GM23248 (cell line): ENCODE measurements around the gene NCF4. TPM values are rescaled to one million over a fixed set of nuclear protein-coding genes. Genes with fewer than 3 reads are reported as not detected.

Experiments
- DNase-seq: peaks from one replicate; pipeline ENCODE4 v3.0.0-alpha.2; 2015
- H2AFZ ChIP-seq: fragments of 200-600 bp; sonication (generic); 2 replicates; pipeline ENCODE4 v1.6.1; 2016; ENCODE audit warnings: antibody characterized with exemption
- H3F3A ChIP-seq: fragments of 200-600 bp; sonication (generic); 2 replicates; pipeline ENCODE4 v1.6.1; 2016; ENCODE audit warnings: mild to moderate bottlenecking, antibody characterized with exemption, mixed run types; ENCODE audit not compliant: insufficient read depth
- H3K27ac ChIP-seq: fragments of 200-600 bp; sonication (generic); 2 replicates; pipeline ENCODE4 v1.5.1; 2016; ENCODE audit warnings: mild to moderate bottlenecking
- H3K27me3 ChIP-seq: fragments of 200-600 bp; sonication (generic); replicated peaks from 2 replicates; pipeline ENCODE4 v1.6.1; 2016; ENCODE audit warnings: mild to moderate bottlenecking; ENCODE audit not compliant: insufficient read depth
- H3K36me3 ChIP-seq: fragments of 200-600 bp; sonication (generic); 2 replicates; pipeline ENCODE4 v1.6.1; 2016; ENCODE audit warnings: low read depth, mild to moderate bottlenecking
- H3K4me1 ChIP-seq: fragments of 200-600 bp; sonication (generic); 2 replicates; pipeline ENCODE4 v1.6.1; 2016; ENCODE audit warnings: mild to moderate bottlenecking; ENCODE audit not compliant: insufficient read depth
- H3K4me2 ChIP-seq: fragments of 200-600 bp; sonication (generic); one replicate; pipeline ENCODE4 v1.6.1; 2016; ENCODE audit warnings: mild to moderate bottlenecking; ENCODE audit not compliant: unreplicated experiment
- H3K4me3 ChIP-seq: fragments of 200-600 bp; sonication (generic); 2 replicates; pipeline ENCODE4 v1.5.1; 2016; ENCODE audit warnings: mild to moderate bottlenecking
- H3K79me2 ChIP-seq: fragments of 200-600 bp; sonication (generic); 2 replicates; pipeline ENCODE4 v1.6.1; 2016; ENCODE audit warnings: mild to moderate bottlenecking; ENCODE audit not compliant: insufficient read depth
- H3K9ac ChIP-seq: fragments of 200-600 bp; sonication (generic); 2 replicates; pipeline ENCODE4 v1.6.1; 2016; ENCODE audit warnings: mild to moderate bottlenecking
- H3K9me2 ChIP-seq: fragments of 200-600 bp; sonication (generic); 2 replicates; pipeline ENCODE4 v1.6.1; 2016; ENCODE audit warnings: mixed run types, mild to moderate bottlenecking, moderate library complexity; ENCODE audit not compliant: insufficient read depth
- H3K9me3 ChIP-seq: fragments of 200-600 bp; sonication (generic); one replicate; pipeline ENCODE4 v1.6.1; 2017; ENCODE audit warnings: low read depth
- H4K20me1 ChIP-seq: fragments of 200-600 bp; sonication (generic); 2 replicates; pipeline ENCODE4 v1.6.0; 2016; ENCODE audit not compliant: insufficient read depth
- EZH2 ChIP-seq: fragments of 200-600 bp; sonication (generic); IDR thresholded peaks from 2 replicates; pipeline ENCODE4 v1.6.1; 2018; ENCODE audit warnings: antibody characterized with exemption, mild to moderate bottlenecking; ENCODE audit not compliant: insufficient read depth, poor library complexity, severe bottlenecking
- EZH2phosphoT487 ChIP-seq: fragments of 200-600 bp; sonication (generic); IDR thresholded peaks from 2 replicates; pipeline ENCODE4 v1.6.1; 2018; ENCODE audit warnings: antibody characterized with exemption, moderate library complexity, mild to moderate bottlenecking, low read depth; ENCODE audit not compliant: insufficient read depth
- WGBS, 2 experiments: methylation state at CpG; one replicate each; pipeline ENCODE4 v1.1.6; 2015 to 2017; ENCODE audit warnings: low lambda C conversion rate in 2 of 2, low coverage in 1 of 2; ENCODE audit errors: missing lambda C conversion rate in 2 of 2; 5-methylcytosine and 5-hydroxymethylcytosine counted together
- in situ Hi-C: fragments of 300-500 bp; cut with MboI; formaldehyde crosslinking; loops from 2 replicates; pipeline ENCODE4 v1.15.0; 2020
- polyA plus RNA-seq: library from polyadenylated mRNA; unstranded; fragments of >200 nt; fragmentation: Nextera tagmentation; extraction: Ambion mirVana; gene quantifications from 2 replicates; pipeline ENCODE4 v1.2.1, GENCODE V29; 2016
- total RNA-seq: library from RNA; depleted of rRNA; stranded (reverse); fragments of >200 nt; shearing (Covaris generic); gene quantifications from 2 replicates; pipeline ENCODE4 v1.2.3, GENCODE V29; 2014

NCF4 gene
- total and polyA plus RNA-seq, 2 experiments from 2014 or later: not detected

- H2AFZ ChIP-seq: no peak overlapping the region
- WGBS, 2 experiments: 32 to 36% methylated on average over 3 to 10 of the region's 10 CpGs
- DNase-seq: peak; percentile 5
- no peaks in the 10 kb centered on the region for H3K79me2 ChIP-seq
- in situ Hi-C loops: no loop called here
- H3K9ac ChIP-seq: no peak overlapping the region
- no peaks in the 10 kb centered on the region for H3K9me3 ChIP-seq
- no peak overlapping the region for H3K4me2 ChIP-seq
- no peak overlapping the region for H3K4me3 ChIP-seq
- no peaks in the 10 kb centered on the region for H3K4me1 ChIP-seq
- H3K27ac ChIP-seq: no peak overlapping the region
- H3K27me3 ChIP-seq: peaks cover 11% of the 10 kb centered on the region; the same call in 1 of the 2 replicates
- no peaks in the 10 kb centered on the region for H4K20me1 ChIP-seq
- no peak for TF ChIP-seq EZH2phosphoT487
- TF ChIP-seq EZH2: no peak
- no peaks in the 10 kb centered on the region for H3K36me3 ChIP-seq
- H3F3A ChIP-seq: no peaks in the 10 kb centered on the region
- no peaks in the 10 kb centered on the region for H3K9me2 ChIP-seq
Observed at GRCh38 chr22:36922105-36922608, 61.4 kb downstream of the NCF4 start.

- H3K9me2 ChIP-seq: no peaks in the 10 kb centered on the region
- no peaks in the 10 kb centered on the region for H3K36me3 ChIP-seq
- H4K20me1 ChIP-seq: no peaks in the 10 kb centered on the region
- H3K27me3 ChIP-seq: peaks cover 10% of the 10 kb centered on the region
- no peak overlapping the region for H2AFZ ChIP-seq
- no peak overlapping the region for H3K27ac ChIP-seq
- H3K4me3 ChIP-seq: no peak overlapping the region
- no peaks in the 10 kb centered on the region for H3F3A ChIP-seq
- no peaks in the 10 kb centered on the region for H3K4me1 ChIP-seq
- in situ Hi-C loops: no loop called here
- WGBS, 2 experiments: 43 to 44% methylated on average over 7 of the region's 7 CpGs
- no peak for TF ChIP-seq EZH2
- no peak for TF ChIP-seq EZH2phosphoT487
- no peak for DNase-seq
- no peaks in the 10 kb centered on the region for H3K9me3 ChIP-seq
- no peaks in the 10 kb centered on the region for H3K79me2 ChIP-seq
- no peak overlapping the region for H3K4me2 ChIP-seq
- no peak overlapping the region for H3K9ac ChIP-seq
Observed at GRCh38 chr22:36922711-36923110, 61.9 kb downstream of the NCF4 start.

- no peak overlapping the region for H3K27ac ChIP-seq
- in situ Hi-C loops: no loop called here
- 73 to 75% methylated on average over 21 of the region's 21 CpGs for WGBS, 2 experiments
- no peaks in the 10 kb centered on the region for H4K20me1 ChIP-seq
- H3K9me3 ChIP-seq: no peaks in the 10 kb centered on the region
- no peak overlapping the region for H2AFZ ChIP-seq
- H3K4me1 ChIP-seq: no peaks in the 10 kb centered on the region
- no peaks in the 10 kb centered on the region for H3K36me3 ChIP-seq
- H3K9ac ChIP-seq: no peak overlapping the region
- H3K27me3 ChIP-seq: peaks cover 15% of the 10 kb centered on the region
- H3K9me2 ChIP-seq: no peaks in the 10 kb centered on the region
- no peak overlapping the region for H3K4me3 ChIP-seq
- H3K4me2 ChIP-seq: no peak overlapping the region
- no peak for TF ChIP-seq EZH2
- TF ChIP-seq EZH2phosphoT487: no peak
- no peaks in the 10 kb centered on the region for H3F3A ChIP-seq
- DNase-seq: no peak
- no peaks in the 10 kb centered on the region for H3K79me2 ChIP-seq
Observed at GRCh38 chr22:36923131-36923788, 62.5 kb downstream of the NCF4 start.

- Histone ChIP-seq H4K20me1 (no peaks in the 10 kb centered on the region), H3F3A (no peaks in the 10 kb centered on the region), H3K9me2 (no peaks in the 10 kb centered on the region), H3K9me3 (no peaks in the 10 kb centered on the region), H3K36me3 (no peaks in the 10 kb centered on the region), H3K27ac (no peak overlapping the region), H2AFZ (no peak overlapping the region), H3K9ac (no peak overlapping the region), H3K27me3 (peaks cover 24% of the 10 kb centered on the region), H3K4me2 (no peak overlapping the region), H3K4me1 (no peaks in the 10 kb centered on the region), H3K79me2 (no peaks in the 10 kb centered on the region), H3K4me3 (no peak overlapping the region)
- 59 to 80% methylated on average over 3 to 8 of the region's 8 CpGs for WGBS, 2 experiments
- in situ Hi-C loops: no loop called here
- TF ChIP-seq EZH2phosphoT487: no peak
- no peak for TF ChIP-seq EZH2
- no peak for DNase-seq
Observed at GRCh38 chr22:36924151-36924698, 63.4 kb downstream of the NCF4 start.
